NCI-H748 treated with DMSO at 0.1 percent for 48 hours (cell line): ENCODE results near the gene C1orf174.

Experiments
- DNase-seq: peaks from one replicate; lab custom pipeline; 2025; lab: John Stamatoyannopoulos, UW

C1orf174 gene

DNA sequence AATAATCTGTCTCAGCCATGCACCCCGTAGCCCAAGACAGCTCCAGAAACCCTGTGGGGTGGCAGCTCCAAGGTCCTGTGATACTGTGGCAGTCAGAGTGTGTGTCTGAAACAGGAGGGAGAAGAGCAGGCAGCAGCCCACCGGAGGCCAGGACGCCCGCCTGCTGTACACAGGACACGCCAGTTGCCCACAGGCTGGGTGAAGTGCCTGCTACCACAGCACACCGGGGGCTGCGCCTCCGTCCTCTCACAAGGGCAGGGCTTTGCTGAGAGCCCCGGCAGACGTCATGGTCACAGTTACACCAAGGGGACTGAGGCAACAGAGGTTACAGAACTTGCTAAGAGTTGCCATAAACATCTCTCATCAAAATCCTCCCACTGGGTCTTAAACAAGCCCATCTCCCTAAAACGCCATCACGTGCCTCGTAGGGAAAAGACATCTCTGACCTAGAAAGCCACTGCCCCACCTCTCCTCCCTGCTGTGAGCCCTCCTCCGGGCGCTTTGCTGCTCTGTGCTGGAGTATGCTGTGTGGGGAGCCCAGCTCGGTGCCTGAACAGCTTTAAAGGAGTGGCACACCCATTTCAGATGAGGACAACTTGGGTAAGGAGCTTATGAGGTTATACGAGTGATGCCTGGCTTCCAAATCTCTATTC lies 5.3 kb downstream of the C1orf174 start:
- no peak for DNase-seq

DNA sequence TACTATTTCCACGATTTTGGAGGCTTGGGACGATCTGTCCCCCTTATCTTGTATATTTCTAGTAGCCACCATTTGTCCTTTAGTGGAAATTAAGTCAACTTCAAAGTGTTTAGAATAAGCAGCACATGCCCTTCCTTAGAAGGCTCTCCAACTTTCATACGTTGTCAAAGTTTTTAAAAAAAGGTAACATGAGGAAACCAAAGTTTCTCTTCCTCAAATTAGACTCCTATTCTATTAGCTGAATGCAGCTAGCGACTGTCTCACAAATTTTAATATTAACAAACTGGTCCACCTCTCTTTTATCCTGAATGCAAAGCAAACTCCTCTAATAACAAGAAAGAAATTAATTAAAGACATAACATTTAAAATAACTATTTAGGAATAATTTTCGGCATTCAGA lies 6.9 kb downstream of the C1orf174 start:
- no peak for DNase-seq

- DNase-seq, result no peak
Observed at GRCh38 chr1:3892748-3893147, 7.3 kb downstream of the C1orf174 start.

DNA sequence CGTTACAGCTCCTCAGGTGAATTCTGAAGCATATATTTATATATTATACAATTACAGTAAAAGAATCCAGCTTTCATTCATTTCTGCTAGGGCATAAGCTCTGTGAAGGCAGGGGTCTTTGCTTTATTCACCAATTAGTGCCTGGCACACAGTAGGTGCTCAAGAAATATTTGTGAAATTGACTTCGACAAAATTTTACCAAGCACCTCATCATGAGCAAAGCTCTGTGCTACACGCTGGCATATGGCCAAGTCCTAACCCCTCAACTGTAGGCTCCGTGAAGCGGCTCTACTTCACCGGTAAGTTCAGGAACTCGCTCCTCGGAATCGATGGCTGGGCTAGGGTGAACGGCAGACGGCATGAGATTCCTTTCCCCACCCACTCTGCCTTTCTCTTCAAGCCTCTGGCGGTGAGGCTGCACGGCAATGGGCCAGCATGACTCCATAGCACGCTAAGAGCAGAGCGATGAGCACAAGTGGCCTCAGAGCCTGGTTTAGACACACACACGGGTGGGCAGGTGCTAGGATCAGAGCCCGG lies 8.7 kb downstream of the C1orf174 start:
- DNase-seq, result no peak

DNA sequence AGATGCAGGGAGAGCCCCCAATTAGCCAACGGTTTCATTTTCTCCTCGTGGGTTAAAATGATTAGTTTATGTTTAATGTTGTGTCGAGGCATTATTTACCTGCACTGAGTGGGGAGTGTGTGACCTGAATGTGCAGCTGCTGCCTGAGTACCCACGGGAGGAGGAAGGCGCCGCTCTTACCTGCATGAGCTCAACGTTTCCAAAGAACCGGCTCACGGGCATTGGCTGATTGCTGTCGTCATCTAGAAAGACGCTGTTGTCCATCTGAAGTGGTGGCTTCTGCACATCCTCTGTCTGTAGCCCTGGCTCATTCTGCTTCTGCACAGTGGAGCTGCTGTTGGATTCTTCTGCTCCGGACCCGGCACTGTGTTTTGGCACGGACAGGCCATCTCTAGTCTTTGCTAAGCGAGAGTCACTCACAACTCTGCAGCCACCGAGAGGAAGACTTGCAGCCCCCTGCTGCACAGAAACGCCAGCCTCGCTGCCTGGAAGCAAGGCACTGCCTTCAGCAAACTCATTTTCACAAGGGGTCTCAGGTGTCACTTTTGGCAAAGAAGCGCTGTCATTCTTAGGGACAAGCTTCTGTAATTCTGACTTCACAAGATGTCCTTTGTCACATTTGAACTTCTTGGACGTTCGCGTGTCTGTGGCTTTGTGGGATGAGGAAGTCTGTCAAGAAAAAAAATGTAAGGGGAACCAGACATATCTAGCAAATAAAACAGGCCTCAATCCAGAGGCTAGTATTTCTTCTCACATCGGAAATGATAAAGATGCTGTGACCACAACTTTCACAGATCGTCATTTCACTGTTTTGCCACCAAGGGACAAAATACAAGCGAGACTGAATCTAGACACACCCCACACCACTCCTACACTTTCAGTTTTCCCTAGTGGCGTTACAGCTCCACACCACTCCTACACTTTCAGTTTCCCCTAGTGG lies 9.4 kb downstream of the C1orf174 start:
- no peak for DNase-seq

DNA sequence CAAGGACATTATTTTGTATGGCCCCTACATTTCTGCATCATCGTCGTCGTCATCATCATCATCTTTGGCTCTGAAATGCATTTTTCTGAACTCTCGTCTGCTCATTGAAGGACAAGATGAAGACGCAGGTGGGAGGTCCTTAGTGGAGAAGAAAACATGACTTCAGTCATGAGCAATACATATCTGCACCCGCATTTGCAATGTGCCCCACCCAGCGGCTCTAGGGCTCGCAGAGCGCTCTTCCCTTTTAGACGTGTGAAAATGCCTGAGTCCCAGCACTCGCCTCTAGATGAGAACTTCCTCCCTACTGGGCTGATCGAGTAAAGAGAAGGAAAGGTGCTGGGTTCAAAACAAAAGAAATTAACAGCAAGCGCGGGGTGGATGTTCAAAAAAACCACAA lies 10.1 kb downstream of the C1orf174 start:
- no peak for DNase-seq

DNA sequence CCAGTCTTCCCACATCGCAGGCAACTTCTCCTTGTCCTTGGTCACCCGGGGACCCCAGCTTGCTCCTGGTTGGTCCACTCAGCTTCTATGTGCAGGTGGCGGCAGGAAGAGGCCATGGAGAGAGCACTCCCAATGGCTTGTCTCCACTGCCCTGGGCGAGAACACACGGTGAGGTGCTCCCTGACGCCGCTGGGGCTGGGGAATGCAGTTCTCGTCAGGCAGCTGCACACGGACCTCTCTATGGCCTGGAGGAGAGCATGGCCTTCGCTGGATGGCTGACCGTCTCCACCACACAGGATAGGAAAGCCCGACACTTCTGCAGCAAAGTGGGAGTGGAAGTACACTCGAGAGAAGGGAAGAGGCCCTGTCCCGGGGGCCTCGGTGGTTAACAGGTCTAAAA lies 11.8 kb downstream of the C1orf174 start:
- DNase-seq, result no peak

DNA sequence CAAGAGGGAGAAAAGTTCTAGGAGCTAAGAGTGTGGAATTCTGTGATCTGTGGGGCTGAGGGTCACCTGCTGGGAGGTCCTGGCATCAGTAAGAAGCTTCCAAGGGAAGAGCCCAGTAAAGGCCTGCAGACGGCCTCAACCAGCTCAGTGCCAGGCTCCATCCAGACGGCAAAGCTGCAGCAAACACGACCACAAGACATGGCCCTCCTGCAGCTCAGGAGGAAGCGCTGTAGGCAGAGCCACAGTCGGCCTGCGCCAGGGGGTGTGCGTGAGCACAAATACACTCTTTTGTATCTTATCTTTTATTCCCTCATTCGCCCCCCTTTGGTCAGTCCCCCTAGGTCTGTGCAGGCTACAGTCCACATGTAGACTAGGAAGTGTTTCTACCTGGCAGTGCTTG lies 13.4 kb downstream of the C1orf174 start:
- no peak for DNase-seq

- DNase-seq, result no peak
Observed at GRCh38 chr1:3886106-3886670, 13.9 kb downstream of the C1orf174 start.

DNA sequence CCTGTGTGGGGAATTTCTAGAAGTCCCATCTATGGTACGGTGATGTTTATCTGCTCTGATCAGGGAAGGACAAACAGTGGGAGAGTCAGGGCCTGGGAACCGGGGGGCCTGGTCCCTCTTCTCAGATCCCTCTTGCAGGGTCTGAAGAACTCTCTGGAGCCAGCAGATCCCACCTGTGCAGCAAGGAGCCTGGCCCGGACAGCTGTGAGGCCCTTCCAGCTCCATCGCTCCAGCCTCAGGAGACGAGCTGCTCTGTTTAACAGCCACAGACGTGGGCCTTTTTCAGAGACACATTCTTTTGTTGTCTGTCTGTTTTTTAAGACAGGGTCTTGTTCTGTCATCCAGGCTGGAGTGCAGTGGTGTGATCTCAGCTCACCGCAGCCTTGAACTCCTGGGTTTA lies 14.5 kb downstream of the C1orf174 start:
- no peak for DNase-seq

DNA sequence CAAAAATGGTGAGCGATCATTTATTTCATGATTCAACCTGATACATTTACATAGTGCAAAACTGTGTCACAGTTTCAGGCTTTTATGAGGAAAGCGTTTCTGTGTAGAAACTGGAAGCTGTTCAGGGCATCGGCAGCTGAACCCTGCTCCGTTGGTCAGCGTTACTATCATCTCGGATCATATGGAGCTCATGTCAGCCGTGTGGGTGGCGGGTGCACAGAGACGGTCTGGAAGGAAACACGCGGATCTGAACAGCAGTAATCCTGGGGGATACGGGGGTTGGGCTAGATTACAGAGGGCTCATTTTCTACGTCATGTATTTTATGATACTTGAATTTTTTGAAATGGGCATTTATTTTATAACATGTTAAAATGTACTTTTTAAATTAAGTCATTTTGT lies 15.1 kb downstream of the C1orf174 start:
- DNase-seq, result no peak

GRCh38 chr1:3883194-3883925 lies 16.7 kb downstream of the C1orf174 start:
- DNase-seq, result no peak

DNA sequence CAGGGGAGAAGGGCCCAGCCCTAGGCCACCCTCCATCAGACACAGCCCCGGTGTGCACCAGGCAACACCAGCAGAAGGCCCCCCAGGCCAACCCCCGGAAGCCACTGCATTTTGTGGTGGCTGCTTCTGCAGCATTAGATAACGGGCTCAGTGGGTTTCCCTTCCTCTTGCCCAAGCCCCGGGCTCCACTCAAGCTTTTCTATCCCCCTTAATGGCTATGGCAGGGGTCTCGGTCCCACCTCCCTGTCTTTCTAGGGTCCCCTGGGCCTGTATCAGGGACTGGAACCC lies 18.9 kb downstream of the C1orf174 start:
- DNase-seq, result no peak

DNA sequence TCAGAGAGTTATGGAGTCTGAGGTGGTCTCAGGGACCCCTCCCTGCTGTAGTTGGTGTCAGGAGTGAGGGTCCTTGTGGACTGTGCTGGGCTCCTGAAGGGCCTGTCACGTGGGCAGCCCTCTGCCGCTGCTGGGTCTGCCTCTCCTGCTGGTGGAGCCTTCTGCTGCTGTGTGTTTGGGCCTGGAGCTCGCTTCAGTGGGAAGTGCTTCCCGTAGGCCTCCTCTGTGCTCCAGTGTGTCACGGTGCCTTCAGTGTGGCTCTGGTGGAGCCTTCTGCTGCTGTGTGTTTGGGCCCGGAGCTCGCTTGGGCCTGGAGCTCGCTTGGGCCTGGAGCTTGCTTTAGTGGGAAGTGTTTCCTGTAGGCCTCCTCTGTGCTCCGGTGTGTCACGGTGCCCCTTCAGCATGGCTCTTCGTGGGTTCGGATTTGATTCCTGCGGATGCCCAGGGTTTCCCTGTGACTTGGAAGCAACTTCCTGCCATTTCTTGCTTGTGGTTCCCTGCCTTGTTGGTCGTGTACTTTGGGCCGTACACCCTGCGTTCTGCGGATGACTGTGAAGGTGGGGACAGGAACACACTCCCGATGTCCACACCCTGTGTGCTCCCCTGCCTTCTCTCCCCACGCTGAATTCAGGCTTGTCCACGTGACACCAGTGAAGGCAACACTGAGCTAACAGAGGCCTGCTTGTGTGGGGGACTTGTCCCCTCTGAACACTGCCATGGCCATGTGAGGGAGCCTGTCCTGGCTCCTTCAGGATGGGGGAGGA lies 19.5 kb downstream of the C1orf174 start:
- DNase-seq, result no peak

DNA sequence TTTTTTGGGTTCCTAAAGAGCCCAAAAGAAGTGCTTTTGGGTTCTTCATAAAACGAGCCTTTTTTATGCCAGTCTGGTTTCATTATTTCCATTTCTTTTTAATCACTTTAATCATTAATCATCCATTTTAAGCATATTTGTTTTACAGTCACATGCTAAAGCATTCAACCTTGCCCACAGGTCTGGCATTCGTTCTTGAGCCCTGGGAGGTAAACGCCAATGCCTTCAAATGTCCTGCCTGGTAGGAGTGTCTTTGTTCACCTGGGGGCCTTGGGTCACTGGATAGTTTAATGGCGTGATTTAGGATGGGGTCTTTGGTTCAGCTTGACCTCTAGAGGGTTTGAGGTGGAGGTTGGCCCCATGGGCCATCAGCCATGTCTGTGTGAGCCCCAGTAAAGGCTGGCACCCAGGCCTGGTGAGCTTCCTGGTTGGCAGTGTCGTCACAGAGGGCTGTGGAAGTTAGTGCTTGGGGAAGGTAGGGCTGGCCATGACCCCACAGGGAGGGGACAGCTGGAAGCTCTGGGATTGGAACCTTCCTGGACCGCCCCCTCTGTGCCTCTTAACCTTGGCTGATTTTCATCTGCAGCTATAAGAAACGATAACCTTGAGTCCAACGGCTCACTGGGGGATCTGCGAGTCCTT lies 20.2 kb downstream of the C1orf174 start:
- no peak for DNase-seq

- no peak for DNase-seq
Observed at GRCh38 chr1:3879099-3879498, 21.0 kb downstream of the C1orf174 start.

- DNase-seq, result no peak
Observed at GRCh38 chr1:3876716-3877115, 23.4 kb downstream of the C1orf174 start.

GRCh38 chr1:3874736-3875135 lies 25.3 kb downstream of the C1orf174 start:
- DNase-seq, result no peak

GRCh38 chr1:3872546-3872945 lies 27.5 kb downstream of the C1orf174 start:
- no peak for DNase-seq

DNA sequence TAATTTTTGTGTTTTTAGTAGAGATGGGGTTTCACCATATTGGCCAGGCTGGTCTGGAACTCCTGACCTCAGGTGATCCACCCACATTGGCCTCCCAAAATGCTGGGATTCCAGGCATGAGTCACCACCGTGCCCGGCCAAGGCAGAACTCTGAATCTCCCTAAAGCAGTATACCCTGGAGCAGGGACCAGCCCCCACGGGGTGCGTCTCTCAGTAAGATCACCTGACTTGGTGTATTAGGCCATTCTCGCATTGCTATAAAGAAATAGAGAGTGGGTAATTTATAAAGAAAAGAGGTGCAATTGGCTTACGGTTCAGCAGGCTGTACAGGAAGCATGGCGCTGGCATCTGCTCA lies 28.6 kb downstream of the C1orf174 start:
- no peak for DNase-seq

- DNase-seq, result no peak
Observed at GRCh38 chr1:3869751-3870301, 30.2 kb downstream of the C1orf174 start.
